Hepatocyte (in vitro differentiated cells): Measurements from ENCODE around the gene ADGRL3.

Experiments
- EZH2 ChIP-seq: fragments of 200-600 bp; sonication (generic); IDR thresholded peaks from 2 replicates; pipeline ENCODE4 v1.6.1; 2016; ENCODE audit warnings: antibody characterized with exemption, mild to moderate bottlenecking, borderline replicate concordance
- EZH2phosphoT487 ChIP-seq: fragments of 200-600 bp; sonication (generic); IDR thresholded peaks from one replicate; pipeline ENCODE4 v1.6.1; 2018; ENCODE audit warnings: antibody characterized with exemption, mild to moderate bottlenecking, low read depth, moderate library complexity; ENCODE audit not compliant: unreplicated experiment, severe bottlenecking
- TF ChIP-seq, protein P1 (sequence below): fragments of 200-600 bp; sonication (generic); IDR thresholded peaks from 2 replicates; pipeline ENCODE4 v1.5.1; 2016; ENCODE audit warnings: antibody characterized with exemption, mild to moderate bottlenecking; ENCODE audit not compliant: poor library complexity

DNA sequence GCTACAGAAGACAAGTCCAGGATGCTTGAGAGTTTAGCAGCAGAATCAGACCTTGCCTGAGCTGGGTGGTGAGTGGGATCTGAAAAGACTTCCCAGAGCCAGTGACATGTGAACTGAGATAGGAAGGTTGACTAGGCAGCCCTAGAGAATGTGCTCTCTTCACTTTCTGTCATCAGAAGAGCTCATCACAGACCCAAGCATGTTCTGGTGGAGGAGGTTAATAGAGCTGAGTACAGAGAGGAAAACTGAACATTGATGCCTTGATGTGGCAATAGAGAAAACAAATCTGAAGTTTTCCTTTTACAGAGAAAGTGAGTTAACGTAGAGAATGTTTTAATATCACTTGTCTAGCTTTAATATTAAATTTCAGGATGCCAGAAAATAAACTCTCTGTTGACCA, 17.1 kb downstream of the ADGRL3 start:
- TF ChIP-seq EZH2 (no peak), EZH2phosphoT487 (no peak)
- TF ChIP-seq, protein P1, sequence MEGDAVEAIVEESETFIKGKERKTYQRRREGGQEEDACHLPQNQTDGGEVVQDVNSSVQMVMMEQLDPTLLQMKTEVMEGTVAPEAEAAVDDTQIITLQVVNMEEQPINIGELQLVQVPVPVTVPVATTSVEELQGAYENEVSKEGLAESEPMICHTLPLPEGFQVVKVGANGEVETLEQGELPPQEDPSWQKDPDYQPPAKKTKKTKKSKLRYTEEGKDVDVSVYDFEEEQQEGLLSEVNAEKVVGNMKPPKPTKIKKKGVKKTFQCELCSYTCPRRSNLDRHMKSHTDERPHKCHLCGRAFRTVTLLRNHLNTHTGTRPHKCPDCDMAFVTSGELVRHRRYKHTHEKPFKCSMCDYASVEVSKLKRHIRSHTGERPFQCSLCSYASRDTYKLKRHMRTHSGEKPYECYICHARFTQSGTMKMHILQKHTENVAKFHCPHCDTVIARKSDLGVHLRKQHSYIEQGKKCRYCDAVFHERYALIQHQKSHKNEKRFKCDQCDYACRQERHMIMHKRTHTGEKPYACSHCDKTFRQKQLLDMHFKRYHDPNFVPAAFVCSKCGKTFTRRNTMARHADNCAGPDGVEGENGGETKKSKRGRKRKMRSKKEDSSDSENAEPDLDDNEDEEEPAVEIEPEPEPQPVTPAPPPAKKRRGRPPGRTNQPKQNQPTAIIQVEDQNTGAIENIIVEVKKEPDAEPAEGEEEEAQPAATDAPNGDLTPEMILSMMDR, result no peak
